HepG2 (cell line): ENCODE results near the gene URGCP. TPM values are rescaled to one million over a fixed set of nuclear protein-coding genes. Genes with fewer than 3 reads are reported as not detected.
A peak's percentile ranks its signal among the peaks of the same experiment; 100 is the strongest.

ENCODE experiments used
- GTF2F1 ChIP-seq: fragments of 150-350 bp; IDR thresholded peaks from 2 replicates; pipeline ENCODE4 v1.6.1; 2014; ENCODE audit warnings: low read length
- KAT7 ChIP-seq: IDR thresholded peaks from 2 replicates; pipeline ENCODE4 v1.6.1; 2018; ENCODE audit warnings: borderline replicate concordance, missing compliant biosample characterization
- KDM5A ChIP-seq: fragments of 200-600 bp; sonication (generic); IDR thresholded peaks from 2 replicates; pipeline ENCODE4 v1.7.0; 2018; ENCODE audit warnings: antibody characterized with exemption, mild to moderate bottlenecking, low read length, borderline replicate concordance
- KIAA2018 ChIP-seq: sonication (generic); formaldehyde crosslinking; IDR thresholded peaks from 2 replicates; pipeline ENCODE4 v1.5.0; 2020; ENCODE audit warnings: mild to moderate bottlenecking, missing genetic modification reagents, borderline replicate concordance
- PRDM15 ChIP-seq: sonication (generic); formaldehyde crosslinking; IDR thresholded peaks from 2 replicates; pipeline ENCODE4 v1.4.0; 2020; ENCODE audit warnings: missing genetic modification reagents
- ZFX ChIP-seq: sonication (generic); formaldehyde crosslinking; IDR thresholded peaks from 2 replicates; pipeline ENCODE4 v1.4.0; 2020; ENCODE audit warnings: mild to moderate bottlenecking, low read depth, missing genetic modification reagents, moderate library complexity
- ZNF124 ChIP-seq: sonication (generic); formaldehyde crosslinking; IDR thresholded peaks from 2 replicates; pipeline ENCODE4 v1.4.0; 2020; ENCODE audit warnings: missing genetic modification reagents
- ZNF292 ChIP-seq: sonication (generic); formaldehyde crosslinking; IDR thresholded peaks from 2 replicates; pipeline ENCODE4 v1.8.1; 2022; ENCODE audit warnings: mild to moderate bottlenecking, low read depth, missing genetic modification reagents, borderline replicate concordance
- ZNF451 ChIP-seq: sonication (generic); formaldehyde crosslinking; IDR thresholded peaks from 2 replicates; pipeline ENCODE4 v1.5.0; 2020; ENCODE audit warnings: mild to moderate bottlenecking, missing genetic modification reagents
- ZNF512B ChIP-seq: sonication (generic); formaldehyde crosslinking; IDR thresholded peaks from 2 replicates; pipeline ENCODE4 v1.5.1; 2020; ENCODE audit warnings: missing genetic modification reagents, mild to moderate bottlenecking, borderline replicate concordance
- ZNF589 ChIP-seq: sonication (generic); formaldehyde crosslinking; conservative IDR thresholded peaks from 2 replicates; pipeline ENCODE4 v1.8.0; 2022; ENCODE audit warnings: mild to moderate bottlenecking, moderate library complexity, missing genetic modification reagents
- ZNF816 ChIP-seq: sonication (generic); formaldehyde crosslinking; IDR thresholded peaks from 2 replicates; pipeline ENCODE4 v1.8.0; 2022; ENCODE audit warnings: missing genetic modification reagents, mild to moderate bottlenecking, borderline replicate concordance
- ZNF891 ChIP-seq: sonication (generic); formaldehyde crosslinking; IDR thresholded peaks from 2 replicates; pipeline ENCODE4 v1.5.0; 2020; ENCODE audit warnings: mild to moderate bottlenecking, missing genetic modification reagents
- polyA plus RNA-seq, 8 experiments: library from polyadenylated mRNA; depleted of rRNA in 3 of 8; stranded (reverse) in 7 of 8; unstranded in 1 of 8; fragments of >200 nt; fragmentation: Illumina TruSeq in 4 of 8; extraction: Trizol in 4 of 8; gene quantifications; 2 replicates each; pipeline versions ENCODE4 v1.2.1 to v1.2.3, GENCODE V29; 2011 to 2016; ENCODE audit warnings: low read depth in 4 of 8, missing spikeins in 1 of 8, mixed read lengths in 1 of 8; ENCODE audit not compliant: insufficient read depth in 1 of 8
- total RNA-seq, 5 experiments: library from RNA; depleted of rRNA; stranded (reverse); fragments of >200 nt; fragmentation: Illumina TruSeq; extraction: Trizol; gene quantifications; 2 replicates each; pipeline ENCODE4 v1.2.3, GENCODE V29; 2016; ENCODE audit warnings: low read depth in 1 of 5

URGCP gene
- total and polyA plus RNA-seq, 2 of the 13 experiments (the other 11 are each of a cell fraction or from before 2014, with no cell fraction given): 22.3 to 25.8 TPM

- no peak for TF ChIP-seq KIAA2018 (CRISPR knock-in tag)
- 0 out of 2 replicates have a peak, but pooled peaks have one; percentile 44 for TF ChIP-seq ZNF451
- no peak for TF ChIP-seq ZNF589
- peak; percentile 88 for TF ChIP-seq ZFX (CRISPR knock-in tag)
- TF ChIP-seq KDM5A: peak; percentile 46; the same call in 1 of the 2 replicates
- TF ChIP-seq PRDM15: no peak
- TF ChIP-seq ZNF292 (CRISPR knock-in tag): no peak
- no peak for TF ChIP-seq ZNF124 (CRISPR knock-in tag)
- no peak for TF ChIP-seq ZNF816
- no peak for TF ChIP-seq GTF2F1
- peak; percentile 84; the same call in 1 of the 2 replicates for TF ChIP-seq KAT7 (CRISPR knock-in tag)
- TF ChIP-seq ZNF891 (CRISPR knock-in tag): no peak
- peak; percentile 16; the same call in 1 of the 2 replicates for TF ChIP-seq ZNF512B (CRISPR knock-in tag)
Measured at GRCh38 chr7:43869006-43869866, 37.2 kb downstream of the URGCP start, which contains the start of gene MRPS24 (continued).
